HCT116 (cell line): ENCODE data around the gene ADPGK. TPM values are rescaled to one million over a fixed set of nuclear protein-coding genes. Genes with fewer than 3 reads are reported as not detected.

Experiments used
- ATAC-seq: fragments of 200-7000 bp; cut with Tn5 transposase; 2 replicates; pipeline ENCODE4 v1.9.1; 2020; ENCODE audit warnings: mild to moderate bottlenecking, moderate library complexity
- BruUV-seq: library from RNA; stranded (reverse); fragments of 400-500 nt; replicated peaks from 2 replicates; lab custom pipeline; 2021; lab: Mats Ljungman, UMichigan
- CTCF ChIA-PET: fragments of 300-600 bp; sonication (Branson Sonifier 250); formaldehyde crosslinking; loops from one replicate; lab custom pipeline; 2021; ENCODE audit warnings: antibody characterized with exemption; lab: Charles Lee
- POLR2A ChIA-PET: fragments of 300-600, 350-600 bp; sonication (Branson Sonifier 250); formaldehyde crosslinking; loops from one replicate; lab custom pipeline; 2021; ENCODE audit warnings: antibody characterized with exemption; lab: Charles Lee
- RAD21 ChIA-PET, 2 experiments: fragments of 300-600 bp; sonication (Branson Sonifier 250); formaldehyde crosslinking; loops; one replicate each; lab custom pipeline; 2023; ENCODE audit warnings: low total read pairs in 2 of 2; ENCODE audit not compliant: uncharacterized antibody in 2 of 2, unreplicated experiment in 2 of 2, low non-redundant PET in 1 of 2; lab: Charles Lee
- DNase-seq: peaks from one replicate; pipeline ENCODE4 v3.0.0-alpha.2; 2010; ENCODE audit warnings: low read depth, low spot score
- H2AFZ ChIP-seq: fragments of 200-600 bp; shearing (Covaris generic), sonication (generic); 2 replicates; pipeline ENCODE4 v1.6.1; 2017; ENCODE audit warnings: low read depth, mixed run types, mixed read lengths, antibody characterized with exemption, low read length; ENCODE audit not compliant: poor library complexity, severe bottlenecking
- H3K27ac ChIP-seq: 2 replicates; pipeline ENCODE4 v1.5.1; 2012; ENCODE audit warnings: low read depth, low read length
- H3K27me3 ChIP-seq: fragments of 200-600 bp; sonication (generic); 2 replicates; pipeline ENCODE4 v1.6.1; 2016; ENCODE audit warnings: mixed run types, low read length, mixed read lengths; ENCODE audit not compliant: insufficient read depth
- H3K36me3 ChIP-seq, 2 experiments: fragments of 200-500 bp in 1 of 2; fragments of 200-600 bp in 1 of 2; sonication (Bioruptor generic) in 1 of 2; sonication (generic) in 1 of 2; 2 replicates each; pipeline versions ENCODE4 v1.5.1 to v1.6.1; 2014 to 2016; ENCODE audit warnings: low read length in 2 of 2, inconsistent platforms in 1 of 2, mixed read lengths in 1 of 2, mixed run types in 1 of 2; ENCODE audit not compliant: insufficient read depth in 2 of 2, control insufficient read depth in 1 of 2
- H3K4me1 ChIP-seq, 2 experiments: fragments of 200-600 bp in 1 of 2; sonication (generic) in 1 of 2; 2 replicates each; pipeline versions ENCODE4 v1.5.1 to v1.6.1; 2012 to 2017; ENCODE audit warnings: low read length in 2 of 2, inconsistent platforms in 1 of 2, mild to moderate bottlenecking in 1 of 2, mixed read lengths in 1 of 2, mixed run types in 1 of 2, moderate library complexity in 1 of 2; ENCODE audit not compliant: insufficient read depth in 2 of 2, control insufficient read depth in 1 of 2
- H3K4me2 ChIP-seq: fragments of 200-600 bp; sonication (generic); 2 replicates; pipeline ENCODE4 v1.6.1; 2017; ENCODE audit warnings: mixed run types, low read length, mixed read lengths
- H3K4me3 ChIP-seq, 2 experiments: fragments of 200-600 bp in 1 of 2; sonication (generic) in 1 of 2; replicated peaks in 1 of 2; 2 replicates each; pipeline ENCODE4 v1.5.1; 2011 to 2016; ENCODE audit warnings: low read length in 2 of 2, control low read depth in 1 of 2, low read depth in 1 of 2, mild to moderate bottlenecking in 1 of 2, mixed read lengths in 1 of 2, mixed run types in 1 of 2
- H3K79me2 ChIP-seq: fragments of 200-600 bp; sonication (generic); 2 replicates; pipeline ENCODE4 v1.6.1; 2017; ENCODE audit warnings: mild to moderate bottlenecking, mixed run types, low read length, moderate library complexity, mixed read lengths; ENCODE audit not compliant: insufficient read depth
- H3K9ac ChIP-seq: fragments of 200-600 bp; sonication (generic); 2 replicates; pipeline ENCODE4 v1.6.1; 2016; ENCODE audit warnings: low read length, mixed read lengths
- H3K9me2 ChIP-seq: fragments of 200-600 bp; sonication (generic), shearing (Covaris generic); 2 replicates; pipeline ENCODE4 v1.6.1; 2017; ENCODE audit warnings: mixed run types, mild to moderate bottlenecking, moderate library complexity; ENCODE audit not compliant: insufficient read depth
- H3K9me3 ChIP-seq, 2 experiments: fragments of 200-500 bp in 1 of 2; fragments of 200-600 bp in 1 of 2; sonication (Bioruptor generic) in 1 of 2; sonication (generic) in 1 of 2; 2 replicates each; pipeline ENCODE4 v1.6.1; 2014 to 2017; ENCODE audit warnings: low read length in 2 of 2, mixed read lengths in 2 of 2, inconsistent platforms in 1 of 2, low read depth in 1 of 2, mild to moderate bottlenecking in 1 of 2, mixed run types in 1 of 2, moderate library complexity in 1 of 2; ENCODE audit not compliant: control insufficient read depth in 1 of 2, insufficient read depth in 1 of 2
- H4K20me1 ChIP-seq: fragments of 200-600 bp; sonication (generic), shearing (Covaris generic); 2 replicates; pipeline ENCODE4 v1.6.1; 2017; ENCODE audit warnings: mixed run types, mild to moderate bottlenecking, moderate library complexity; ENCODE audit not compliant: insufficient read depth
- CBX3 ChIP-seq: IDR thresholded peaks from 2 replicates; pipeline ENCODE4 v1.6.1; 2012; ENCODE audit warnings: low read depth
- CEBPB ChIP-seq: IDR thresholded peaks from 2 replicates; pipeline ENCODE4 v1.6.1; 2012; ENCODE audit warnings: low read depth
- CTCF ChIP-seq, 3 experiments: fragments of 200-600 bp in 1 of 3; sonication (generic) in 1 of 3; IDR thresholded peaks in 2 of 3; conservative IDR thresholded peaks in 1 of 3; 2 replicates each; pipeline ENCODE4 v1.5.1; 2012 to 2017; ENCODE audit warnings: low read depth in 2 of 3, low read length in 2 of 3, antibody characterized with exemption in 1 of 3, borderline replicate concordance in 1 of 3, control low read depth in 1 of 3, mild to moderate bottlenecking in 1 of 3, mixed read lengths in 1 of 3, mixed run types in 1 of 3, moderate library complexity in 1 of 3; ENCODE audit not compliant: insufficient read depth in 1 of 3
- EGR1 ChIP-seq: IDR thresholded peaks from 2 replicates; pipeline ENCODE4 v1.6.1; 2012; ENCODE audit warnings: low read depth
- ELF1 ChIP-seq: IDR thresholded peaks from 2 replicates; pipeline ENCODE4 v1.6.1; 2012; ENCODE audit warnings: low read depth, borderline replicate concordance
- EZH2 ChIP-seq: fragments of 200-600 bp; sonication (generic); IDR thresholded peaks from 2 replicates; pipeline ENCODE4 v1.6.1; 2017; ENCODE audit warnings: antibody characterized with exemption, mixed run types
- EZH2phosphoT487 ChIP-seq: fragments of 200-600 bp; IDR thresholded peaks from 2 replicates; pipeline ENCODE4 v1.6.1; 2018; ENCODE audit warnings: antibody characterized with exemption, borderline replicate concordance
- FOSL1 ChIP-seq: IDR thresholded peaks from 2 replicates; pipeline ENCODE4 v1.6.1; 2012; ENCODE audit warnings: low read depth
- JUND ChIP-seq: IDR thresholded peaks from 2 replicates; pipeline ENCODE4 v1.6.1; 2012
- MAX ChIP-seq: IDR thresholded peaks from 2 replicates; pipeline ENCODE4 v1.6.1; 2012
- POLR2A ChIP-seq: IDR thresholded peaks from 2 replicates; pipeline ENCODE4 v1.7.0; 2011; ENCODE audit warnings: borderline replicate concordance; ENCODE audit not compliant: insufficient read depth, insufficient read length; ENCODE audit errors: extremely low read depth
- POLR2AphosphoS5 ChIP-seq: IDR thresholded peaks from 2 replicates; pipeline ENCODE4 v1.6.1; 2011; ENCODE audit warnings: mild to moderate bottlenecking, low read depth, low read length, moderate library complexity
- RAD21 ChIP-seq: IDR thresholded peaks from 2 replicates; pipeline ENCODE4 v1.6.1; 2012; ENCODE audit warnings: low read depth, mild to moderate bottlenecking
- SIN3A ChIP-seq: IDR thresholded peaks from 2 replicates; pipeline ENCODE4 v1.6.1; 2012; ENCODE audit warnings: low read depth
- SP1 ChIP-seq: IDR thresholded peaks from 2 replicates; pipeline ENCODE4 v1.6.1; 2012; ENCODE audit warnings: low read depth
- YY1 ChIP-seq: IDR thresholded peaks from 2 replicates; pipeline ENCODE4 v1.6.1; 2011; ENCODE audit warnings: low read length, low read depth, moderate library complexity, mild to moderate bottlenecking; ENCODE audit not compliant: insufficient replicate concordance; ENCODE audit errors: extremely low read depth
- ZNF274 ChIP-seq: fragments of 200-500 bp; sonication (Bioruptor generic); IDR thresholded peaks from 2 replicates; pipeline ENCODE4 v1.6.1; 2014; ENCODE audit warnings: mild to moderate bottlenecking, low read depth, low read length, inconsistent platforms
- intact Hi-C: fragments of 100-400 bp; cut with micrococcal nuclease; formaldehyde crosslinking; loops from 2 replicates; pipeline ENCODE4 v1.10.0; 2022
- total RNA-seq: library from RNA; stranded (reverse); gene quantifications from one replicate; pipeline ENCODE4 v1.2.1, GENCODE V29; 2021; ENCODE audit not compliant: unreplicated experiment
- TF ChIP-seq, protein P1 (sequence below): IDR thresholded peaks from 2 replicates; pipeline ENCODE4 v1.6.1; 2011; ENCODE audit warnings: mild to moderate bottlenecking, low read length, moderate library complexity; ENCODE audit not compliant: insufficient replicate concordance; ENCODE audit errors: extremely low read depth
- TF ChIP-seq, protein P2 (sequence below): IDR thresholded peaks from 2 replicates; pipeline ENCODE4 v1.6.1; 2012

ADPGK gene
- total RNA-seq, 1 experiment from 2014 or later: 41.5 TPM

GRCh38 chr15:72825829-72826228, 42.3 kb upstream of the ADPGK start (continued):
- TF ChIP-seq ZNF274 (no peak), CEBPB (no peak), ELF1 (no peak)

DNA sequence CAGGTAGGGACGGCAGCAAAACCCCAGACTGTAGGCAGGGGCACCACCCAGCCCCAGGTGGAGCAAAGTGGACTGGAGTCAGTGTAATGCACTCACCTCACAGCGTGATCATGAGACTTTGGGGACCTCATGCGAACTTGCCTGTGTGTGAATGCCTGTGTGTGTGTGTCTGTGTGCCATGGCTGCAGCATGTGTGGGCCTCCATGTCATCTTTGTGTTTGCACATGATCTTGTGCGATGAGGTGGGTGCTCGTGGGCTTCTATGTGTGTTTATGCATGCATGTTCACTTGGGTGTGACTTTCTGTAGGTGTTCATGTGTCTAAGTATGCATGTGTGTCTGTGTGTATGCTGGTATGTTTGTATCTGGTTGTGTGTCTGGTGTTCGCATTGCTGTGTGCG, 41.2 kb upstream of the ADPGK start:
- POLR2A ChIA-PET: no interaction called here
- Histone ChIP-seq H3K4me3 (no peak overlapping the region), H3K79me2 (no peaks in the 10 kb centered on the region), H4K20me1 (no peaks in the 10 kb centered on the region), H3K36me3 (no peaks in the 10 kb centered on the region), H3K9me3 (no peaks in the 10 kb centered on the region), H3K9me2 (no peaks in the 10 kb centered on the region), H3K4me1 (no peaks in the 10 kb centered on the region), H3K27ac (no peak overlapping the region), H3K9ac (no peak overlapping the region), H3K4me2 (no peak overlapping the region), H3K27me3 (no peaks in the 10 kb centered on the region; the same call in none of the 2 replicates), H2AFZ (no peak overlapping the region)
- BruUV-seq: no TSS peak
- intact Hi-C loops: no loop called here
- CTCF ChIA-PET: no interaction called here
- TF ChIP-seq POLR2A (no peak), FOSL1 (no peak), RAD21 (no peak), SP1 (no peak), CTCF (IDR thresholded peaks at IDR 0.05 in 2 of 3, conservative IDR thresholded peaks at IDR 0.05 in 1 of 3; ENCODE audit: borderline replicate concordance in 1 of 3, insufficient read depth in 1 of 3, low read depth in 2 of 3, low read length in 2 of 3) (no peak), JUND (no peak), CBX3 (no peak), YY1 (no peak), ELF1 (no peak), MAX (no peak), CEBPB (no peak), POLR2AphosphoS5 (no peak), EGR1 (no peak), EZH2 (no peak), EZH2phosphoT487 (no peak), SIN3A (no peak)
- TF ChIP-seq, protein P1, sequence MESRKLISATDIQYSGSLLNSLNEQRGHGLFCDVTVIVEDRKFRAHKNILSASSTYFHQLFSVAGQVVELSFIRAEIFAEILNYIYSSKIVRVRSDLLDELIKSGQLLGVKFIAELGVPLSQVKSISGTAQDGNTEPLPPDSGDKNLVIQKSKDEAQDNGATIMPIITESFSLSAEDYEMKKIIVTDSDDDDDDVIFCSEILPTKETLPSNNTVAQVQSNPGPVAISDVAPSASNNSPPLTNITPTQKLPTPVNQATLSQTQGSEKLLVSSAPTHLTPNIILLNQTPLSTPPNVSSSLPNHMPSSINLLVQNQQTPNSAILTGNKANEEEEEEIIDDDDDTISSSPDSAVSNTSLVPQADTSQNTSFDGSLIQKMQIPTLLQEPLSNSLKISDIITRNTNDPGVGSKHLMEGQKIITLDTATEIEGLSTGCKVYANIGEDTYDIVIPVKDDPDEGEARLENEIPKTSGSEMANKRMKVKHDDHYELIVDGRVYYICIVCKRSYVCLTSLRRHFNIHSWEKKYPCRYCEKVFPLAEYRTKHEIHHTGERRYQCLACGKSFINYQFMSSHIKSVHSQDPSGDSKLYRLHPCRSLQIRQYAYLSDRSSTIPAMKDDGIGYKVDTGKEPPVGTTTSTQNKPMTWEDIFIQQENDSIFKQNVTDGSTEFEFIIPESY: no peak
- TF ChIP-seq, protein P2, sequence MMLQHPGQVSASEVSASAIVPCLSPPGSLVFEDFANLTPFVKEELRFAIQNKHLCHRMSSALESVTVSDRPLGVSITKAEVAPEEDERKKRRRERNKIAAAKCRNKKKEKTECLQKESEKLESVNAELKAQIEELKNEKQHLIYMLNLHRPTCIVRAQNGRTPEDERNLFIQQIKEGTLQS: no peak
- ATAC-seq (no peak), DNase-seq (no peak)
- RAD21 ChIA-PET: no interaction called here
